Stimulated activated CD4-positive, alpha-beta T cell treated with anti-CD3 and anti-CD28 coated beads, Interleukin-2, amount 100 ng/mL, for 4 hours (primary cell): ENCODE data around the gene DPYSL3.

Source experiments
- DNase-seq: peaks from one replicate; pipeline ENCODE4 v3.0.0-alpha.2; 2020; ENCODE audit warnings: low read depth

Gene DPYSL3

GRCh38 chr5:147472664-147473475 is 37.0 kb downstream of the DPYSL3 start:
- no peak for DNase-seq

GRCh38 chr5:147467973-147468508 is 41.8 kb downstream of the DPYSL3 start:
- no peak for DNase-seq

- no peak for DNase-seq
Observed at GRCh38 chr5:147466360-147466980, 43.4 kb downstream of the DPYSL3 start.

- no peak for DNase-seq
Observed at GRCh38 chr5:147465747-147466146, 44.1 kb downstream of the DPYSL3 start.

- no peak for DNase-seq
Observed at GRCh38 chr5:147464211-147464610, 45.7 kb downstream of the DPYSL3 start.

GRCh38 chr5:147461915-147462314 is 48.0 kb downstream of the DPYSL3 start:
- DNase-seq: no peak

GRCh38 chr5:147460380-147460779 is 49.5 kb downstream of the DPYSL3 start:
- no peak for DNase-seq

- DNase-seq: no peak
Observed at GRCh38 chr5:147458581-147458980, 51.3 kb downstream of the DPYSL3 start.

- no peak for DNase-seq
Observed at GRCh38 chr5:147455822-147456450, 53.9 kb downstream of the DPYSL3 start.

GRCh38 chr5:147454996-147455677 is 54.7 kb downstream of the DPYSL3 start:
- no peak for DNase-seq

GRCh38 chr5:147453875-147454814 is 55.7 kb downstream of the DPYSL3 start:
- peak; percentile 37 for DNase-seq

GRCh38 chr5:147452165-147452811 is 57.6 kb downstream of the DPYSL3 start:
- no peak for DNase-seq

- no peak for DNase-seq
Observed at GRCh38 chr5:147451193-147451592, 58.7 kb downstream of the DPYSL3 start.

GRCh38 chr5:147450606-147451005 is 59.3 kb downstream of the DPYSL3 start:
- no peak for DNase-seq

- no peak for DNase-seq
Observed at GRCh38 chr5:147448766-147449165, 61.1 kb downstream of the DPYSL3 start.

- DNase-seq: no peak
Observed at GRCh38 chr5:147446523-147446922, 63.3 kb downstream of the DPYSL3 start.

- DNase-seq: no peak
Observed at GRCh38 chr5:147445917-147446316, 64.0 kb downstream of the DPYSL3 start.

- DNase-seq: no peak
Observed at GRCh38 chr5:147445090-147445489, 64.8 kb downstream of the DPYSL3 start.

- no peak for DNase-seq
Observed at GRCh38 chr5:147442224-147442623, 67.6 kb downstream of the DPYSL3 start.

- DNase-seq: no peak
Observed at GRCh38 chr5:147441191-147441695, 68.6 kb downstream of the DPYSL3 start.
